GM12878 (cell line): ENCODE data around the gene ATXN2. TPM values are rescaled to one million over a fixed set of nuclear protein-coding genes. Genes with fewer than 3 reads are reported as not detected.

Source experiments
- ATAC-seq: fragments of 200-7000 bp; cut with Tn5 transposase; 3 replicates; pipeline ENCODE4 v1.9.1; 2020; ENCODE audit warnings: mild to moderate bottlenecking, moderate library complexity
- BruUV-seq: library from RNA; stranded (reverse); fragments of 400-500 nt; replicated peaks from 2 replicates; lab custom pipeline; 2021; lab: Mats Ljungman, UMichigan
- CTCF ChIA-PET: fragments of 300-600 bp; sonication (Branson Sonifier 250); formaldehyde crosslinking; extraction: SDS; loops from one replicate; lab custom pipeline; 2021; ENCODE audit warnings: inconsistent platforms; lab: Yijun Ruan, JAX
- POLR2A ChIA-PET: fragments of 350-600 bp; formaldehyde crosslinking; extraction: SDS; loops from one replicate; lab custom pipeline; 2021; ENCODE audit warnings: inconsistent platforms; lab: Charles Lee
- RAD21 ChIA-PET: fragments of 300-600 bp; sonication (Branson Sonifier 250); formaldehyde crosslinking; loops from one replicate; lab custom pipeline; 2023; ENCODE audit warnings: antibody characterized with exemption; ENCODE audit not compliant: unreplicated experiment; lab: Charles Lee
- SMC1A ChIA-PET: fragments of 300-600 bp; sonication (Branson Sonifier 250); formaldehyde crosslinking; loops from one replicate; lab custom pipeline; 2023; ENCODE audit not compliant: unreplicated experiment, uncharacterized antibody; lab: Charles Lee
- DNase-seq: peaks from one replicate; pipeline ENCODE4 v3.0.0-alpha.2; 2011; ENCODE audit warnings: low read depth, low spot score
- FAIRE-seq: peaks from 3 replicates; lab custom pipeline; 2011; peaks lifted over from hg19 to GRCh38; lab: Jason Lieb, UNC
- H2AFZ ChIP-seq: 2 replicates; pipeline ENCODE4 v1.6.0; 2011; ENCODE audit warnings: low read depth, low read length, control low read depth; ENCODE audit not compliant: control insufficient read depth
- H3K27ac ChIP-seq: 2 replicates; pipeline ENCODE4 v1.5.1; 2011; ENCODE audit warnings: control low read depth; ENCODE audit not compliant: control insufficient read depth, insufficient read depth
- H3K27me3 ChIP-seq, 2 experiments: replicated peaks in 1 of 2; 2 replicates each; pipeline versions ENCODE4 v1.6.0 to v1.6.1; 2011; ENCODE audit warnings: low read length in 1 of 2; ENCODE audit not compliant: control insufficient read depth in 2 of 2, insufficient read depth in 2 of 2
- H3K36me3 ChIP-seq, 2 experiments: 2 replicates each; pipeline ENCODE4 v1.5.1; 2011; ENCODE audit warnings: low read length in 1 of 2; ENCODE audit not compliant: control insufficient read depth in 2 of 2, insufficient read depth in 2 of 2
- H3K4me1 ChIP-seq: 2 replicates; pipeline ENCODE4 v1.6.1; 2011; ENCODE audit warnings: mild to moderate bottlenecking, low read length, moderate library complexity, mixed read lengths; ENCODE audit not compliant: control insufficient read depth, insufficient read depth
- H3K4me2 ChIP-seq: 2 replicates; pipeline ENCODE4 v1.6.0; 2011; ENCODE audit warnings: control low read depth; ENCODE audit not compliant: control insufficient read depth, insufficient read depth
- H3K4me3 ChIP-seq: fragments of 200-600 bp; sonication (generic); 2 replicates; pipeline ENCODE4 v1.5.1; 2016
- H3K79me2 ChIP-seq: 2 replicates; pipeline ENCODE4 v1.6.0; 2011; ENCODE audit warnings: low read length; ENCODE audit not compliant: control insufficient read depth, insufficient read depth
- H3K9ac ChIP-seq: 2 replicates; pipeline ENCODE4 v1.8.0; 2011; ENCODE audit warnings: low read length, control low read depth, mixed read lengths; ENCODE audit not compliant: control insufficient read depth, insufficient read depth
- H3K9me3 ChIP-seq: replicated peaks from 3 replicates; pipeline ENCODE4 v1.5.1; 2011; ENCODE audit warnings: mild to moderate bottlenecking, low read length; ENCODE audit not compliant: control insufficient read depth, insufficient read depth
- H4K20me1 ChIP-seq: 2 replicates; pipeline ENCODE4 v1.6.0; 2011; ENCODE audit not compliant: control insufficient read depth, insufficient read depth
- BACH1 ChIP-seq: fragments of 450-650 bp; IDR thresholded peaks from 2 replicates; pipeline ENCODE4 v1.6.1; 2017; ENCODE audit warnings: mild to moderate bottlenecking, borderline replicate concordance
- BHLHE40 ChIP-seq, 2 experiments: fragments of 450-650 bp in 1 of 2; IDR thresholded peaks; 2 replicates each; pipeline ENCODE4 v1.6.1; 2011 to 2017; ENCODE audit warnings: low read depth in 2 of 2, borderline replicate concordance in 1 of 2, improper control_type of control experiment in 1 of 2, low read length in 1 of 2, mild to moderate bottlenecking in 1 of 2
- BRCA1 ChIP-seq: IDR thresholded peaks from 2 replicates; pipeline ENCODE4 v1.6.1; 2011; ENCODE audit warnings: low read depth, low read length, improper control_type of control experiment
- CBX5 ChIP-seq: sonication (generic); IDR thresholded peaks from 2 replicates; pipeline ENCODE4 v1.6.1; 2016; ENCODE audit warnings: low read depth, moderate library complexity, mild to moderate bottlenecking, inconsistent platforms
- CHD4 ChIP-seq: fragments of 200-600 bp; sonication (generic); IDR thresholded peaks from 2 replicates; pipeline ENCODE4 v1.6.1; 2016; ENCODE audit warnings: mild to moderate bottlenecking
- NFYB ChIP-seq: IDR thresholded peaks from 2 replicates; pipeline ENCODE4 v1.6.1; 2011; ENCODE audit warnings: low read depth, mild to moderate bottlenecking, low read length, improper control_type of control experiment, moderate library complexity; ENCODE audit not compliant: insufficient read depth
- NR2C2 ChIP-seq: IDR thresholded peaks from 2 replicates; pipeline ENCODE4 v1.6.1; 2011; ENCODE audit warnings: borderline replicate concordance, low read depth; ENCODE audit not compliant: control insufficient read depth, insufficient read length
- SMARCA5 ChIP-seq: fragments of 450-650 bp; IDR thresholded peaks from 2 replicates; pipeline ENCODE4 v1.6.1; 2017; ENCODE audit warnings: mild to moderate bottlenecking
- TARDBP ChIP-seq: IDR thresholded peaks from 2 replicates; pipeline ENCODE4 v1.6.1; 2016; ENCODE audit warnings: borderline replicate concordance
- WGBS: methylation state at CpG from one replicate; pipeline ENCODE4 v1.1.6; 2016; ENCODE audit warnings: low lambda C conversion rate; ENCODE audit not compliant: insufficient replicate concordance, insufficient coverage; ENCODE audit errors: missing lambda C conversion rate; 5-methylcytosine and 5-hydroxymethylcytosine counted together
- in situ Hi-C: fragments of 300-500 bp; cut with MboI; formaldehyde crosslinking; loops from 9 replicates; pipeline ENCODE4 v1.14.3; 2018; ENCODE audit warnings: mixed read lengths
- intact Hi-C: fragments of 100-400 bp; cut with micrococcal nuclease; formaldehyde crosslinking; loops from one replicate; pipeline ENCODE4 v1.14.2; 2022; ENCODE audit not compliant: unreplicated experiment
- polyA plus RNA-seq, 11 experiments: library from polyadenylated mRNA; depleted of rRNA in 4 of 11; unstranded in 6 of 11; stranded (reverse) in 5 of 11; fragments of >200 nt; fragmentation: Nextera tagmentation in 4 of 11; fragmentation: Illumina TruSeq in 1 of 11; extraction: Ambion mirVana in 4 of 11; extraction: Trizol in 1 of 11; gene quantifications; 1 replicate in 1 of 11; 2 replicates in 10 of 11; pipeline versions ENCODE4 v1.2.1 to v1.2.3, GENCODE V29; 2011 to 2016; ENCODE audit warnings: inconsistent platforms in 2 of 11, missing spikeins in 2 of 11, low read depth in 1 of 11
- total RNA-seq, 4 experiments: library from RNA; depleted of rRNA in 3 of 4; stranded (reverse); fragments of >200 nt in 3 of 4; fragmentation: Illumina TruSeq in 1 of 4; extraction: Trizol in 1 of 4; gene quantifications; 2 replicates each; pipeline versions ENCODE4 v1.2.1 to v1.2.3, GENCODE V29; 2013 to 2021
- TF ChIP-seq, protein P1 (sequence below): fragments of 450-650 bp; IDR thresholded peaks from 2 replicates; pipeline ENCODE4 v1.6.1; 2014; ENCODE audit warnings: mild to moderate bottlenecking
- TF ChIP-seq, protein P2 (sequence below): fragments of 450-650 bp; IDR thresholded peaks from 2 replicates; pipeline ENCODE4 v1.6.1; 2018; ENCODE audit warnings: borderline replicate concordance, mild to moderate bottlenecking; ENCODE audit not compliant: partially characterized antibody
- TF ChIP-seq, protein P3 (sequence below): fragments of 450-650 bp; IDR thresholded peaks from 2 replicates; pipeline ENCODE4 v1.6.1; 2016; ENCODE audit warnings: mild to moderate bottlenecking

Gene ATXN2
- total and polyA plus RNA-seq, 10 of the 15 experiments (the other 5 are each of a cell fraction or from before 2014, with no cell fraction given) = 8.8 to 31.5 (median 19.0) TPM

DNA sequence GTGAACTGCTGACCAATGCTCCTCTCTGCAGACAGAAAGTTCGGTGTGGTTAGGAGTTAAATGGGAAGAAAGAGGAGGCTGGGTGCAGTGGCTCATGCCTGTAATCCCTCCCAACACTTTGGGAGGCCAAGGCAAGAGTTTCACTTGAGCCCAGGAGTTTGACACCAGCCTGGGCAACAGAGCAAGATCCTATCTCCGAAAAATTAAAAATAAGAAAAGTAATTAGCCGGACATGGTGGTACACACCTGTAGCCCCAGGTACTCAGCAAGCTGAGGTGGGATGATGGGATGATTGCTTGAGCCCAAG, 19.0 kb downstream of the ATXN2 start:
- peaks cover 40% of the 10 kb centered on the region for H3K79me2 ChIP-seq
- no peak overlapping the region for H3K4me2 ChIP-seq
- no peak for DNase-seq
- H3K27me3 ChIP-seq = no peaks in the 10 kb centered on the region
- no peak for FAIRE-seq
- ChIA-PET RAD21 (no interaction called here), POLR2A (interaction anchor here (0.6 kb wide), 1 partner anchor 92 kb away, joined by 3 read pairs; no protein-coding TSS in a partner anchor), SMC1A (no interaction called here), CTCF (no interaction called here)
- ATAC-seq = no peak
- H3K9ac ChIP-seq = no peak overlapping the region
- H3K4me3 ChIP-seq = no peak overlapping the region
- H3K4me1 ChIP-seq = peaks cover 6% of the 10 kb centered on the region
- H3K27ac ChIP-seq = no peak overlapping the region
- H4K20me1 ChIP-seq = no peaks in the 10 kb centered on the region; the same call in 1 of the 2 replicates
- H2AFZ ChIP-seq = no peak overlapping the region
- TF ChIP-seq SMARCA5 (no peak), NR2C2 (no peak), TARDBP (no peak), NFYB (no peak), CHD4 (no peak)
- intact Hi-C loops (no loop called here), in situ Hi-C loops (no loop called here)
- H3K9me3 ChIP-seq = no peaks in the 10 kb centered on the region
- 95% methylated on average over 3 of the region's 3 CpGs for WGBS
- BruUV-seq = no TSS peak
- H3K36me3 ChIP-seq = peaks cover 1 to 6% of the 10 kb centered on the region in 2 experiments; a peak in 3 of 4 replicates

DNA sequence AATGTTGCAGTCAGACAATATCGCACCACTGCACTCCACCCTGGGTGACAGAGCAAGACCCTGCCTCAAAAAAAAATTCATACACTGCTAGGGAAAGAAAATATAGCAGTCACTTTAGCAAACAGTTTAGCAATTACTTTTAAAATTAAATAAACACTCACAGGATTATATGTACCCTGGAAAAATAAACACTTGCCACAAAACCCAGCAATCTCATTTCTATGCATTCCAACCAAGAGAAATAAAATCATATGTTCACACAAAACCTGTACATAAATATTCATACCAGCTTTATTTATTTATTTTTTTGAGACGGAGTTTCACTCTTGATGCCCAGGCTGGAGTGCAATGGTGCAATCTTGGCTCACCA, 20.2 kb downstream of the ATXN2 start:
- FAIRE-seq = no peak
- no peak for TF ChIP-seq BACH1
- TF ChIP-seq, protein P1, sequence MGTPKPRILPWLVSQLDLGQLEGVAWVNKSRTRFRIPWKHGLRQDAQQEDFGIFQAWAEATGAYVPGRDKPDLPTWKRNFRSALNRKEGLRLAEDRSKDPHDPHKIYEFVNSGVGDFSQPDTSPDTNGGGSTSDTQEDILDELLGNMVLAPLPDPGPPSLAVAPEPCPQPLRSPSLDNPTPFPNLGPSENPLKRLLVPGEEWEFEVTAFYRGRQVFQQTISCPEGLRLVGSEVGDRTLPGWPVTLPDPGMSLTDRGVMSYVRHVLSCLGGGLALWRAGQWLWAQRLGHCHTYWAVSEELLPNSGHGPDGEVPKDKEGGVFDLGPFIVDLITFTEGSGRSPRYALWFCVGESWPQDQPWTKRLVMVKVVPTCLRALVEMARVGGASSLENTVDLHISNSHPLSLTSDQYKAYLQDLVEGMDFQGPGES = no peak
- no peak for TF ChIP-seq CBX5
- TF ChIP-seq BHLHE40 (IDR thresholded peaks at IDR 0.05; ENCODE audit: borderline replicate concordance in 1 of 2, low read depth in 2 of 2, low read length in 1 of 2) = no peak
- TF ChIP-seq, protein P2, sequence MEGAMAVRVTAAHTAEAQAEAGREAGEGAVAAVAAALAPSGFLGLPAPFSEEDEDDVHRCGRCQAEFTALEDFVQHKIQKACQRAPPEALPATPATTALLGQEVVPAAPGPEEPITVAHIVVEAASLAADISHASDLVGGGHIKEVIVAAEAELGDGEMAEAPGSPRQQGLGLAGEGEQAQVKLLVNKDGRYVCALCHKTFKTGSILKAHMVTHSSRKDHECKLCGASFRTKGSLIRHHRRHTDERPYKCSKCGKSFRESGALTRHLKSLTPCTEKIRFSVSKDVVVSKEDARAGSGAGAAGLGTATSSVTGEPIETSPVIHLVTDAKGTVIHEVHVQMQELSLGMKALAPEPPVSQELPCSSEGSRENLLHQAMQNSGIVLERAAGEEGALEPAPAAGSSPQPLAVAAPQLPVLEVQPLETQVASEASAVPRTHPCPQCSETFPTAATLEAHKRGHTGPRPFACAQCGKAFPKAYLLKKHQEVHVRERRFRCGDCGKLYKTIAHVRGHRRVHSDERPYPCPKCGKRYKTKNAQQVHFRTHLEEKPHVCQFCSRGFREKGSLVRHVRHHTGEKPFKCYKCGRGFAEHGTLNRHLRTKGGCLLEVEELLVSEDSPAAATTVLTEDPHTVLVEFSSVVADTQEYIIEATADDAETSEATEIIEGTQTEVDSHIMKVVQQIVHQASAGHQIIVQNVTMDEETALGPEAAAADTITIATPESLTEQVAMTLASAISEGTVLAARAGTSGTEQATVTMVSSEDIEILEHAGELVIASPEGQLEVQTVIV = no peak
- no peak for TF ChIP-seq BRCA1
- TF ChIP-seq, protein P3, sequence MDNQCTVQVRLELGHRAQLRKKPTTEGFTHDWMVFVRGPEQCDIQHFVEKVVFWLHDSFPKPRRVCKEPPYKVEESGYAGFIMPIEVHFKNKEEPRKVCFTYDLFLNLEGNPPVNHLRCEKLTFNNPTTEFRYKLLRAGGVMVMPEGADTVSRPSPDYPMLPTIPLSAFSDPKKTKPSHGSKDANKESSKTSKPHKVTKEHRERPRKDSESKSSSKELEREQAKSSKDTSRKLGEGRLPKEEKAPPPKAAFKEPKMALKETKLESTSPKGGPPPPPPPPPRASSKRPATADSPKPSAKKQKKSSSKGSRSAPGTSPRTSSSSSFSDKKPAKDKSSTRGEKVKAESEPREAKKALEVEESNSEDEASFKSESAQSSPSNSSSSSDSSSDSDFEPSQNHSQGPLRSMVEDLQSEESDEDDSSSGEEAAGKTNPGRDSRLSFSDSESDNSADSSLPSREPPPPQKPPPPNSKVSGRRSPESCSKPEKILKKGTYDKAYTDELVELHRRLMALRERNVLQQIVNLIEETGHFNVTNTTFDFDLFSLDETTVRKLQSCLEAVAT = no peak

More for the DNA sequence above, 20.2 kb downstream of the ATXN2 start:
- H2AFZ ChIP-seq = no peak overlapping the region
- ChIA-PET SMC1A (no interaction called here), POLR2A (no interaction called here), CTCF (no interaction called here), RAD21 (no interaction called here)
- H3K9ac ChIP-seq = no peak overlapping the region
- 0 out of 2 replicates have a peak overlapping the region, but pooled peaks have one; percentile 22 for H3K4me2 ChIP-seq
- H3K27ac ChIP-seq = no peak overlapping the region
- in situ Hi-C loops = no loop called here
- H3K79me2 ChIP-seq = peaks cover 33% of the 10 kb centered on the region
- peaks cover 6% of the 10 kb centered on the region for H3K4me1 ChIP-seq
- 100% methylated on average over 2 of the region's 2 CpGs for WGBS
- H3K4me3 ChIP-seq = no peak overlapping the region
- DNase-seq = no peak
- H3K36me3 ChIP-seq = peaks cover 1 to 6% of the 10 kb centered on the region in 2 experiments; a peak in 3 of 4 replicates
- no peak for ATAC-seq
- no peaks in the 10 kb centered on the region; the same call in 1 of the 2 replicates for H4K20me1 ChIP-seq
- no peaks in the 10 kb centered on the region for H3K9me3 ChIP-seq
- intact Hi-C loops = no loop called here
- H3K27me3 ChIP-seq = no peaks in the 10 kb centered on the region
- no TSS peak for BruUV-seq
